Epithelial cell of esophagus (primary cell): ENCODE results near the gene SERINC2.
A peak's percentile ranks its signal among the peaks of the same experiment; 100 is the strongest.

Experiments
- DNase-seq: peaks from one replicate; pipeline ENCODE4 v3.0.0; 2010; ENCODE audit warnings: low read depth
- H3K4me3 ChIP-seq: 2 replicates; pipeline ENCODE4 v1.5.1; 2011; ENCODE audit warnings: mild to moderate bottlenecking, low read length, control low read depth
- CTCF ChIP-seq: IDR thresholded peaks from 2 replicates; pipeline ENCODE4 v1.5.1; 2011; ENCODE audit warnings: low read depth, mild to moderate bottlenecking, low read length, control low read depth, inconsistent platforms; ENCODE audit not compliant: insufficient read depth; ENCODE audit errors: missing control alignments

SERINC2 gene

GRCh38 chr1:31412732-31413404, at the start of gene SERINC2:
Gene SERINC2, plus strand, starts transcription at chr1:31413213. Its CDS starts 53 bp downstream, at chr1:31413266.
- peak; percentile 69 for DNase-seq
- no peak for TF ChIP-seq CTCF
- peak within 1 kb of the TSS; percentile 93 for H3K4me3 ChIP-seq

GRCh38 chr1:31364561-31365250, 48.3 kb upstream of the SERINC2 start:
- no peak overlapping the region for H3K4me3 ChIP-seq
- no peak for DNase-seq
- no peak for TF ChIP-seq CTCF

- DNase-seq: no peak
- no peak for TF ChIP-seq CTCF
- no peak overlapping the region for H3K4me3 ChIP-seq
These were observed 46.2 kb upstream of the SERINC2 start for GRCh38 chr1:31366796-31367195.

- no peak overlapping the region for H3K4me3 ChIP-seq
- no peak for DNase-seq
- TF ChIP-seq CTCF: no peak
These were observed 44.4 kb upstream of the SERINC2 start for GRCh38 chr1:31368611-31369107.

GRCh38 chr1:31370021-31370420, 43.0 kb upstream of the SERINC2 start:
- TF ChIP-seq CTCF: no peak
- DNase-seq: no peak
- H3K4me3 ChIP-seq: no peak overlapping the region

- no peak for DNase-seq
- no peak overlapping the region for H3K4me3 ChIP-seq
- TF ChIP-seq CTCF: no peak
These were observed 42.4 kb upstream of the SERINC2 start for GRCh38 chr1:31370565-31370964.
